GM21515 (cell line): ENCODE results near the gene DBP.
"Not testable (repeated sequence)": the region's sequence is repeated elsewhere in the genome, so short reads cannot be mapped to it uniquely, and the experiment has no call there.

Experiments
- ATAC-seq: cut with Tn5 transposase; IDR thresholded peaks from one replicate; pipeline ENCODE4 v1.9.1; 2021; ENCODE audit not compliant: unreplicated experiment

DBP gene

DNA sequence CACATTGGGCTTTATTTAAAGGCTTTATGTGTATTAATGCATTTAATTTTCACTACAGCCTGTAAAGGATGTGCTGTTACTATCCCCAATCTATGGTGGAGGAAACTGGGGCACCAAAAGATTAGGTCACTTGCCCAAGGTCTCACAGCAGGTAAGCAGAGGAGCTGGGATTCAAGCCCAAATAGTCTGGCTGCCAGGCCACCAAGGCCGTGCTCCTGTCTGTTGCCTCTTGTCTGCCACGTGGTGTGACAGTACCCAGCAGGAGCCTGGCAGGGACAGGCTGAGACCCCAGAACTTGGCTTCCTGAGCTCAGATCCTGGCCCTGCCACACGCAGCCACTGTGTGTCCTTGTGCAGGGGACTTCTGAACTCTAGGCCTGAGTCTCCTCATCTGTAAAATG is 31.2 kb upstream of the DBP start:
- ATAC-seq = no peak

DNA sequence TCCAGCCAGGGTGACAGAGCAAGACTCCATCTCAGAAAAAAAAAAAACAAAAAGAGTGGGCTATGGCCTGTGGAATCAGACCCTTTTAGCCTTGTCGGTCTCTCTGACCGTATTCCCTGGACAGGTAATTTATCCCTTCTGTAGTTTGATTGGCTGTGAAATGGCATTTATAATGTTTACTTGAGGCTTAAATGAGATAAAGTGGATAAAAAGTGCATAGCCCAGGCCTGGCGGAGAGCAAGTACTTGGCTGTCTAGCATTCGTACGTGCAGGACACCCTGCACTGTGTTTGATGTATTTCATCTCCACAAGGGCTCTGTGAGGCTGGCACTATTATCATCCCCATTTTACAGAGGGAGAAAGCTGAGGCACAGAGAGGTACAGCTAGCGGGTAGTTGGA is 28.6 kb upstream of the DBP start:
- no peak for ATAC-seq

DNA sequence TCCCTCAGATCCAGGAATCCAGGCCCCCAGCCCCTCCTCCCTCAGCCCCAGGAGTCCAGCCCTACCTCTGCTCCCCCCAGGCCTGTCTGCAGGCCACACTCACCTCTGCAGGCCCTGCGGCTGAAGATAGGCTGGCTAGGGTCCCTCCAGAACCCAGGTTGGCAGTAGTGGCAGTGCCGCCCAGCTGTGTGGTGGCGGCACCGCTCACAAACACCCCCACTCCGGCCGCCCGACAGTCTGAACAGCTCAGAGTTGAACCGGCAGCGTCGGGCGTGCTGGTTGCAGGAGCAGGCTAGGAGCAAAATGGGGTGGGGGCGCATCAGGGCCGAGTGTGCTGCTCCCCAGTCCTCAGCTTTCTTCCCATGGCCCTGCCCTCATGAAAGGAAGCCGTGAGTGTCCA is 27.3 kb upstream of the DBP start:
- no peak for ATAC-seq

DNA sequence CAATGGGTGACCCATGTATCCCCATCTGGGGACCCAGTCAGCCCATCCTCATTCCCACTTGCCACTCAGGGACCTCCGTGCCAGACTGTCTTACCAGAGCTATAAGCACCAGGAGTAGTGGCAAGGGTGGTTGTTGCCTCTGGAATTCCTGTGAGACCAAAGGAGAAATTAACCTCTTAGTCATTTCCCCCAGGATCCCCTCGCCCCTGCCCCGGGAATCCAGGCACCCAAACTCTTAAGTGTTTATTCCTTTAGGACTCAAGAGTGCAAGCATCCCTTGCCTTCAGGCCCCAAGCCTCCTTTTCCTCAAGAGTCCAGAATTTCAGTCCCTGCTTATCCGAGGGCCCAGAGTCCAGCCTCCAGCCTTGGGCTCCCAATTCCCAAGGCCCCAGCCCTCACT is 26.5 kb upstream of the DBP start:
- ATAC-seq = no peak

DNA sequence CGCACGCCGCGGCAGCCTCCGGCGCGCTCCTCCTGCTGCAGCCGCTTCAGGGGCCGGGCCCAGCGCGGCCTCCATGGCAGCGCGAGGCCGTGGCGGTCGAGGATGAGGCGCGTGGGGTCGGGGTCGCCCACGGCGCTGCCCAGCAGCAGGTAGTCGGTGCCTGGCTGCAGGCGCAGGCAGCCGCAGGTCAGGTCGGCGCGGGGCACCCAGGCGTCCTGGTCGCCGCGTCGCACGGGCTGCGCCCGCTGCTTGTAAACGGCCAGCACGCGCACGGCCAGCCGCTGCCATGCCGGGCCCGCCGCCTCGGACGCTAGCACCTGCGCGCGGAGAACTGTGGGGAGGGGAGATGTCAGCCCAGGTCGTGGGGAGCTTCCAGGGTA is 24.5 kb upstream of the DBP start:
- no peak for ATAC-seq

DNA sequence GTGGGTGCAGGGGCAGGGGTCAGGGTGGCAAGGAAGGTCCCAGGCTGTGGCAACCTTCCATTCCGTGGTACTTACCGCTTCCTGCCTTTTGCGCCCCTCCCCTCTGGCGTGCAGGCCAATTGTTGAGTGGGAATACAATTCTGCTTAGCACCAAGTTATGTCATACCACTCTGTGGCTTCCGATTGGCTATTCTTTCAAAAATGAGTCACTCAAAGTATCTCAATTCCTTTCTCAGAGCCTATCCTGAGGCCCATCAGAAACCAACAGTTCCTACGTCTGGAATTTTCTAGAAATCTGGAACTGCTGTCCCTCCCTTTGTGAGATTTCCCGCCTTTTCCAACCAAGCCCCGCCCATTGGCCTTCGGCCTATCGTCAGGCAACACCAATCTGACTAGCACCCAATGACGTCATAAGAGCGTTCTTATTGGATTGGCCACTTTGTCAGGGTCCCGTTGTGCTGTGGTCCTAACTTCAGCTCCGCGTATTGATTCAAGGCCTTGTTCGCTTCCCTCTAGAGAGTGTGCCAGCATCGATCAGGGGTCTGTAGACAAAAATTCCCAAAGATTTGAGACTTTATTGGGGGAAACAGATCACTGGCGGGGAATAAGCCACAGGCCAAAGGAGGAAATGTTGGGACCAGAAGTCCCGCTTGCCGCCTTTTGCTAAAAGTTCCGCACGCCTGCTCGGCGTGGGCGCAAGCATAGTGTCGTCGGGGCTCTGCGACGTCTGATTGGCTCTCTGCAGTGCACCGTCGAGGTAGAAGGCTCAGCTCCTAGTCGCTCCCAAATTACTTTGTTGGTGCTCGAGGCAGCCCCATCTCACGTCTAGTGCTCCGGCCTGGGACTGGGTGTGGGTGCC is 23.9 kb upstream of the DBP start:
- ATAC-seq = no peak

DNA sequence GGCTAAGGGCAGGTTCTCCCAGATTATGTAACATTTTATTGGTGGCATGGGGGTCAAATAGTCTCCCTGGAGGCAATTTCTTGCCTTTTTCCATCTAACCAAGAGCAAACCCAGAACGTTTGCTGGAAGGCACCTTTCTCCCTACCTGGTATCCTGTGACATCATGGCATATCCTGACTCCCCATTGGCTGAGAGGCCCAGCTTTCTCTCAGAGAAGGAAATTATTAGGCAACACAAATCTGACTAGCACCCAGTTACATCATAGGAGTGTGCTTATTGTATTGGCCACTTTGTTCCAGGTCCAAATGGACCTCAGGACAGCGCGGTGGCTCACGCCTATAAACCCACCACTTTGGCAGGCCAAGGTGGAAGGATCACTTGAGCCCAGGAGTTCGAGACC is 22.6 kb upstream of the DBP start:
- no peak for ATAC-seq

DNA sequence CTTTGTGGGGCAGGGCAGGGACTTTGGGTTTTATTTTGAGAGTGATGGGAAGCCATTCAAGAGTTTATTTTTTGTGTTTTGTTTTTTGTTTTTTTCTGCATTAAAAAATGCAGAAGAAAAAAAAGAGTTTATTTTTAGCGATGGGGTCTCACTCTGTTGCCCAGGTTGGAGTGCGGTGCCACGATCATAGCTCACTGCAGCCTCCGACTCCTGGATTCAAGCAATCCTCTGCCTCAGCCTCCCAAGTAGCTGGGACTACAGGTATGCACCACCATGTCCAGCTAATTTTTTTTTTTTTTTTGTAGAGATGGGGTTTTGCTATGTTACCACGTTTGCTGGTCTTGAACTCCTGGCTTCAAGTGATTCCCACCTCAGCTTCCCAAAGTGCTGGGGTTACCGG is 21.3 kb upstream of the DBP start:
- no peak for ATAC-seq

DNA sequence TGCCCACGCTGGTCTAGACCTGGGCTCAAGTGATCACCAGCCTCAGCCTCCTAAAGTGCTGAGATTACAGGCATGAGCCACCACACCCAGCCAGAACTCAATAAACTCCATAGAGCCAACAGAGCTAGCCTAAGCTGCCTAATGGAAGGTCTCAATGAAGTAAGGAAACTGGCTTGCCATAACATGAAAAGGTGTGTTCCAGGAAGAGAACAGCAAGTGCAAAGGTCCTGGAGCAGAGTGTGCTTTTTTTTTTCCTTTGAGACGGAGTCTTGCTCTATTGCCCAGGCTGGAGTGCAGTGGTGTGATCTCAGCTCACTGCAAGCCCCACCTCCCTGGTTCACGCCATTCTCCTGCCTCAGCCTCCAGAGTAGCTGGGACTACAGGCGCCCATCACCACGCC is 20.6 kb upstream of the DBP start:
- ATAC-seq = not testable (repeated sequence)

DNA sequence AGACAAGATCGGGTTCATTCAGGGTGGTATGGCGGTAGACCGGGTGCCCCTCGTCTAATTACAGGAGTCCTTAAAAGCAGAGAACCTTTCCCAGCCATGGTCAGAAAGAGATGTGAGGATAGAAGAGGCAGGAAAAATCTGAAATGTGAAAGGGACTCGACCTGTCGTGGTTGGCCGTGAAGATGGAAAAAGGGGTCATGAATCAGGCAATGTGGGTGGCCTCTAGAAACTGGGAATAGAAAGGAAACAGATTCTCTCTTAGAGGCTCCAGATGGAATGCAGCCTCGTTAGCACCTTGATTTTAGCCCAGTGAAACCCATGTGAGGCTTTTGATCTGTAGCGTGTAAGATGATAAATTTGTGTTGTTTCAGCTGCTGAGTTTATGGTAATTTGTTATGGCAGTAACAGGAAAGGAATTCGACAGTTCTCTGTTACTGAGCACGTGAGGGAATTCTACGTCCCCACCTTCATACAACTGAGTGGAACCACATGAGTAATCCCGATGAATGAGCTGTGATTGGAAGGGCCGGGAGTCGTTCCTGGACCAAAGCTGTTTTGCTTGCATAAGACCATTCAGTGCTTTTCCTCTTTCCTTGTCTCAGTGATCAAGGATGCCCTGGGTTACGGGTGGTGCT is 19.8 kb upstream of the DBP start:
- no peak for ATAC-seq

DNA sequence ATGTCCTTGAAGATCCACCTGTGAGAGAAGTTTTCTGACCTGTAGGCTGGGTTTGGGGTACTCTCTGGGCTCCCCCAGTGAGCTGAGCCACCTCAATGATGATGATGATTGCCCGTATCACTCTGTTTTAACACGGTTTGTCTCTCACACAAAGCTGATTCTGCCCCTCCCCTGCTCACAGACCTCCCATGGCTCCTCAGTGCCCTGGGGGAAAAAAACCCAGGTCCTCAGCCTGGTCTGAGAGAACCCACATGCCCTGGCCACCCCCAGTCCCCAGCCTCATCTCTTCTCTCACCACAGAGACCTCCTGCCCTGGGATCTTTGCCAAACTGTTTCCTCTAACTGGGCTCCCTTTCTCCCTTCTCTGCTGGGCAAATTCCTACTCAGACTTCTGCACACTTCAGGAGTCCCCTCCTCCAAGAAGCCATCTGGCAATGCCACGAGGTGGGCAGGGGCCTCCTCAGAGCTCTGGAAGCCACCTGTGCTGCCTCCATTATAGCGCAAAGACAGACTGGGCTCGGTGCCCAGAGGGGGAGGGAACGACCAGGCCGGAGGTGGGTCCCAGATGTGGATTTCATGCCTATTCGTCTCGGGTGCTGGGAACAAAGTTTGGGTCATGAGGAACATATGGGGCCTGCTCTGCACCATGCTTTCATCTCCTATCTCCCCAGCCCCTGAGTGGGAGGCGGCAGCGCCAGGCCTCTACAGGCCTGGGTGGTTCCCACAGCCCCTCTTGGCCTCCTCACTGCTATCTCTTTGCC is 17.3 kb upstream of the DBP start:
- no peak for ATAC-seq

DNA sequence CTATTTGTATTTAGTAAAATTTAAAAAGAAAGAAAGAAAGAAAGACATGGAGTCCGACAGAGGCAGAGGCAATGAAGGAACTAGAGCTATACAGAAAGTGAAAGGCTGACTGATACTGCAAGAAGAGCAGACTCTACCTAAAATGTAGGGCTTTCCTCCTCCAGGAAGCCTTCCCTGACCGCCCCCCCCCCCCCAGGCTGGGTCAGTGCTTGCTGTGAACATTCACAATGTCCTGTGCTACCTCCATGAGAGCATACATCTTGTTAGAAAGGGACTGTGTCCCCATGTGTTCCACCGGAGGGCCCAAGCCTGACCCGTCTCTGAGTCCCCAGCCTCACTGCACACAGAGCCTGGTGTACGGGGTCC is 14.5 kb upstream of the DBP start:
- no peak for ATAC-seq

DNA sequence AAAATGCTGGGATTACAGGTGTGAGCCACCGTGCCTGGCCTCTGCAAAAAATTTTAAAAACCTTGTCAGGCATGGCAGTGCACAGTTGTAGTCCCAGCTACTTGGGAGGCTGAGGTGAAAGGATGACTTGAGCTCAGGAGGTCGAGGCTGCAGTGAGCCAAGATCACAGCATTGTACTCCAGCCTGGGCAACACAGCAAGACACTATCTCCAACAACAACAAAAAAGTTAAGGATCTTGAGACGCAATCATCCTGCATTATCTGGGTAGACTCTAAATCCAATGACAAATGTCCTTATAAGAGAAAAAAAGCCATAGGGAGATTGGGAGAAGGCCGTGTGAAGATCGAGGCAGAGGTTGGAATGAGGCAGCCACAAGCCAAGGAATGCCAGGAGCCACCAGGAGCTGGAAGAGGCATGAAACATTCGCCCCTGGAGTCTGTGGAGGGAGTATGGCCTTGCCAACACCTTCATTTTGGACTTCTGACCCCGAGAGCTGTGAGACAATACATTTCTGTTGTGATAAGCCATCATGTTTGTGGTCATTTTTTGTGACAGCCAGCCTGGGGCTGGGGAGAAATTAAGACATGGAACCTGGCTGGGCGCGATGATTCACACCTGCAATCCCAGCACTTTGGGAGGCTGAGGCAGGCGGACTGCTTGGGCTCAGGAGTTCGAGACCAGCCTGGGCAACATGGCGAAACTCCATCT is 13.9 kb upstream of the DBP start:
- ATAC-seq = no peak

DNA sequence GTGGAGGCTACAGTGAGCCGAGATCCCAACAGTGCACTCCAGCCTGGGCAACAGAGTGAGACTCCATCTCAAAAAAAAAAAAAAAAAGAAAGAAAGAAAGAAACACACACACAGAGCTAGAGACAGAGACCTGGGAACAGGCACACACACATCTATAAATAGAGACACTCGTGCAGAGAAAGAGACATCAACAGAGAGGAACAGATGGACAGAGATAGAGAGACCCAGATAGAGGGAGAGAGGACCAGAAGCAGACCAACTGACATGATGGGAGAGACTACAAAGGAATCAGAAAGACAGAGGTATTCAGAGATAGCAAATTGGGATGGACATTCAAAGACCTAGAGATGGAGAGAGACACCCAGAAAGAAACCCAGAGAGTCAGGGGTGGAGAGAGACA is 11.0 kb upstream of the DBP start:
- ATAC-seq = no peak

DNA sequence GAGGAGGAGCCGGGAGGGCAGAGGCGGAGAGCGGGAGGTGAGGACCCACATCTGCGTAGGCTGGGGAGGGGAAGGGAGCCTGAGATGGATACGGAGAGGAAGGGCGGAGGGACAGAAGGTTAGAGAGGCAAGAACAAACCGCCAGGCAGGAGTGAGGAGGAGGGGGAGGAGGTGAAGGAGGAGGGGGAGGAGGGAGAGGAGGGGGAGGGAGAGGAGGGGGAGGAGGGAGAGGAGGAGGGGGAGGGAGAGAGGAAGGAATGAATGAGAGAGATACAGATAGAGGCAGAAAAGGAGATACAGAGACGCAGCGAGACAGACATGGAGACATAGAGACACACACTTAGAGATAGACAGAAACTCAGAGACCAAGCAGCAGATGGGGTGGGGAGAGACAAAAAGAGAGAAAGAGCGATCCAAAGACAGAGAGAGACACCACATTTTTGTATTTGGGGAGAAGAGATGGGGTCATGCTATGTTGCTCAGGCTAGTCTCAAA is 9.6 kb upstream of the DBP start:
- no peak for ATAC-seq

DNA sequence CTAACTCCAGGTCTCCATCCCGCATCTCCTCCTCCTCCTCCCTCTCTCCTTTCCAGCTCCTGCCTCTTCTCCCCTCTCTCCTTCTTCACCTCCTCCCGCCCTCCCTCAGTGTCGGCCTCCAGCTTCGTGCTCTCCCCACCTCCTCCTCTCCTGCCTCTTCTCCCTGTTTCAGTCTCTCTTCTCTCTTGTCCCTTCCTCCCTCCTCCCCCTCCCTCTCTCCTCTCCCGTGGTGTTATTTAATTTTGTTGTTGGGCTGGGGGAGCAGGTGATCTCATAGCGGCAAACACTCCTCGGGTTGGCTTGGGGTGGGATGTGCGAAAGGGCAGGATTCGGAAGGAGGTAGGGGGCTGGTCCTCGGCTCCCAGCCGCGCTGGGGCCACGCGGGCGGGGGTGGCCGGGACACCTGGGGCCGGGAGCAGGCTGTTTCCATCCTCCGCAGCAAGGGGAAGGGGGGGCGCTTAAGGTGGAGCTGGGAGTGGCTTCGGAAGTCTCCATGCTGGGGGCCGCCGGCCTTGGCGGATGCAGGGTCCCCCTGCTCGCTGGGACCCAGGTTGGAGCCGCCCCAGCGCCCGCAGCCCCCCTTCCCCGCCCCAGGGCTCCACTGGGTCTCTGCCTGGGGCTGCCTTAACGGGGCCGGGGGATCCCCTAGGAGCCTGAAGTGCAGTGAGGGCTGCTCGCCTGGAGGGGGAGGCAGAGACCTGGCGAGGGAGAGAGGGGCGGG is 9.0 kb upstream of the DBP start, which contains the start of gene CA11:
CA11 (minus strand) TSS at position 187 of the 721 bp plus-strand sequence. CDS start 555 bp downstream, outside the sequence.
- ATAC-seq = peak; percentile 66

DNA sequence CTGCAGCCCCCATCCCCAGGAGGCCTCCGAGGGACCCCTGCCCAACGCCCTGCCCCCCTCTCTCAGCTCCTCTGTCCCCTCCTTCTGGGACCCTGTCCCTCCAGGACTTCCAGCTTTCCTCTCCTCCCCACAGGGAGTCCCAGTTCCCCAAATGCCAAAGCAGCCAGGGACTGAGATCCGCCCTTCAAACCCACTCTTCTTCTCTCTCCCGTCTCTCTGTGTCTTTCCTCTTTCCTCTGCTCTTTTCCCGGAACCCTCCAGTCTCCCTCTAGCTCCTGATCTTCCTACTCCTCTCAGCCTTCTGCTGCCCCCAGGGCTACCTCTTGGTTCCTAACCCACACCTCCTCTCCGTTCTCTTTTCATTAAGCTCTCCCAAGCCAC is 8.4 kb upstream of the DBP start:
- no peak for ATAC-seq

DNA sequence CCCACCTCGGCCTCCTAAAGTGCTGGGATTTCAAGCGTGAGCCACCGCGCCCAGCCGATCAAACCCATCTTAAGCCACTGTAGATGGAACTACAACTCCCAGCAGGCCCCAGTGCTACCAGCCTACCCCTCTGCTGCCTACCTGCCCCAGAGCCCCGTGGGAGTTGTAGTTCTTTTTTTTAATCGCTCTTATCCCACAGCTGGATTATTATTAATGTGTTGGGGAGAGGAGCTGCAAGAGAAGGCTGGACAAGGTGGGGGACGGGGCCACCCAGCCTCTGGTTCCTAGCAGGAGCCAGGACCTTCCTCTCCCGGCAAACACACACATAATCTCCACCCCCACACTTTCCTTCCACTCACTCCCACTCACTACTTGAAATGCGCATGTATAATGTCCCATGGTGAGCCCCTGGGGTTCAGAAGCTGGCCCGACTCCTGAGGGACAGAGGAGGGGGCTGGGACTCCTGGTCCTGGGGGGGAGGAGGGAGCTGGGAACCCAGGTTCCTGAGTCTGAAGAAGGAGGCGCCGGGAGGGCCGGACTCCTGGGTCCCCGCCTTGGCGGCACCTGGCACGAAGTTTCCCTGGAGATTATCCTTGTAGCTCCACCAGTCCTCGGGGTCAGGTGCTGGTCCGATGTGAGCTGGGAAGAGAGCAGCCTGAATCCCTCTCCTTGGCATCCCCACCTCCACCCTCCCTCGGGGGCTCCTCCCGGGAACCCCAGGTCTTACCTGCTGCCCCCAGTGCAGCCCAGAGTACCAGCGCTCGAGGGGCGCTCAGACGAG is 7.8 kb upstream of the DBP start:
- no peak for ATAC-seq

DNA sequence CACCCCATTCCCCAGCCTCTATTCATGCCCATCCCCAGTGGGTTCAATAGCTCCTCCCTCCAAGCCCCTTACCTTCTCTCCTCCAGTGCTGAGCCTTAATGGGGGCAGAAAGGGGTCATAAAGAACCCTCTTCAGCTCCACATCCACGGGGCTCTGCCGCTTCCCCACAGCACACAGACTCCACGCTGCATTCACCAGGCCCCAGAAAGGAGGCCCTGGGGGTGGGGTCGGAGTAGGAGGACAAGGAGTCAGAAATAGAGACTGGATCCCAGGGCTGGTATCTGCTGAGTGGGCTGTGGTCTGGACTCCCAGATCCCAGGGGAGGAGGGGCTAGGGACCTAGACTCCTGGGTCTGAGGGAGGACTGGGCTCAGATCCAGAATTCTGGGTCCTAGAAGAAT is 7.2 kb upstream of the DBP start:
- ATAC-seq = no peak

DNA sequence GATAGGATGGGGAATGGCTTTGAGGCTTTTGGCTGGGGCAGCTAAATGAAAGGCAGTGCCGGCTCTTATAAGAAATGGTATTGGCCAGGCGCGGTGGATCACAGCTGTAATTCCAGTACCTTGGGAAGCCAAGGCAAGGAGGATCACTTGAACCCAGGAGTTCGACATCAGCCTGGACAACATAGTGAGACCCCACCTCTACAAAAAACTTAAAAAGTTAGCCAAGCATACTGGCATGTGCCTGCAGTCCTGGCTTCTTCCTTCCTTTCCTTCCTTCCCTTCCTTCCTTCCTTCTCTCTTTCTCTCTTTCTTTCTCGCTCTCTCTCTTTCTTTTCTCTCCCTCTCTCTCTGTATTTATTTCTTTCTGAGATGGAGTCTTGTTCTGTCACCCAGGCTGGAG is 5.7 kb upstream of the DBP start:
- no peak for ATAC-seq
